Measurements from ENCODE around the gene IGFBP5.

GRCh38 chr2:216654528-216655052 lies 40.8 kb downstream of the IGFBP5 start:
- no peak for TF ChIP-seq CTCF (IDR thresholded peaks at IDR 0.05)
- no peak for TF ChIP-seq EZH2 (IDR thresholded peaks at IDR 0.05; ENCODE audit: borderline replicate concordance, insufficient read depth, low read depth, low read length, poor library complexity, severe bottlenecking)

All from B cell (primary cell).